NCI-H2196 treated with DMSO at 0.1 percent for 48 hours (cell line): Measurements from ENCODE around the gene NPIPB8.
"Not testable (repeated sequence)": the region's sequence is repeated elsewhere in the genome, so short reads cannot be mapped to it uniquely, and the experiment has no call there.

Source experiments
- DNase-seq: peaks from one replicate; lab custom pipeline; 2025; ENCODE audit not compliant: unreplicated experiment; lab: John Stamatoyannopoulos, UW

Gene NPIPB8

DNA sequence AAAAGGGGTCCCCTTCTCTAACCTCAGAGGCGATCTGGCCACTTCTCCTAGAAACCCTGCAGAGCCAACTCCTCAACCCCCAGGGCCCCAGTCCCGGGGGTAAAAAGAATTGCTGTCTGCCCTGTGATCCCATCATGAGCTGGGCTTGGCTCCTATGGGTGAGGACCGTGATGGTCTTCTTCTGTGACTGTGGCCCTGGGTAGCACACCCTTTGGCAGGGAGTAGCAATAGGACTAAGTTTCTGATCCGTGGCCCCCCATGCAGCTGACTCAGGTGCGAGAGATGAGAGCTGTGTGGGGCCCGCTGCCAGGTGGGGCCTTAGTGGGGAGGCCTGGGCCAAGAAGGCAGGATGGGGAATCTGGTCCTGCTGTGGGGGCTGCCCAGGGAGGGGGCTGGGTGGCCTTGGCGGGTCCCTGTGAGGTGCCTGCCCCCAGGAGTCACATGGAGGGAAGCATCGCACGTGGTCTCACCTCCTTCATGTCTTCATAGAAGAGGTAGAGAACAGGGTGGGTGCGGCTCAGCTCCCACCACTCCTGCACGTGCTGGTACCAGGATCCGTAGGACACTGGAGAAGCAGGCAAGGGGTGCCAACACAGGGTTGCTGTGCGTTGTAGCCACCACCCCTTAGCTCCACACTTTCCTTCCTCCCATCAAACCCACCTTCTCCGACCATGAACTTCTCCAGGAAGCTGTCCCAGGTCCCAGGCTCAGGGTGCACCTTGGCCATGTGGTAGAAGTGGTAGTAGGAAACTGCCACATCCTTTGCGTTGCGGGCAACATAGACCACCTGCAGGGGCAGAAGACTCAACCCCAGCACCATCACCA, 31.4 kb upstream of the NPIPB8 start:
- DNase-seq: no peak

DNA sequence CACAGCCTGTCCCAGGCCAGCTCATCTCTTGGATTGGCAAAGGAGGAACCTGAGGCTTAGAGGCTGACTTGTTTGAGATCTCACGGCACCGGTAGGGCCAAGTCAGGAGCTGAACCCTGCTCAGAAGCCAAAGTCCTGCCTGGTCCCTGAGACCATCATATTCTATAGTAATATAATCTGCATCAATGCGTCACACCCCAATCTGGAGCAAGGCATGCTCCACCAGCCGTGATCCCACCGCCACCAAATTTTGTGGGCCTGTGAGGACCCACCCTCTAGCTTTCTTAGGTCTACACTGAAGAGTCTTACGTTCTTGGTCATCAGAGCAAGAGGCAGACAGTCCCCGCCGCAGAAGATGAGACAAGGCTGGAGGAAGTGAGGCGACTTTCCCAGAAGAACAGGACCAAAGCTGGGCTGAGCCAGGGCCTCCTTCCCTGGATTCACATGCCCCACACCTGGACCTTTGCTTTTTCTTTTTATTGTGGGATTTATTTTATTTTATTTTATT, 30.7 kb upstream of the NPIPB8 start:
- no peak for DNase-seq

DNA sequence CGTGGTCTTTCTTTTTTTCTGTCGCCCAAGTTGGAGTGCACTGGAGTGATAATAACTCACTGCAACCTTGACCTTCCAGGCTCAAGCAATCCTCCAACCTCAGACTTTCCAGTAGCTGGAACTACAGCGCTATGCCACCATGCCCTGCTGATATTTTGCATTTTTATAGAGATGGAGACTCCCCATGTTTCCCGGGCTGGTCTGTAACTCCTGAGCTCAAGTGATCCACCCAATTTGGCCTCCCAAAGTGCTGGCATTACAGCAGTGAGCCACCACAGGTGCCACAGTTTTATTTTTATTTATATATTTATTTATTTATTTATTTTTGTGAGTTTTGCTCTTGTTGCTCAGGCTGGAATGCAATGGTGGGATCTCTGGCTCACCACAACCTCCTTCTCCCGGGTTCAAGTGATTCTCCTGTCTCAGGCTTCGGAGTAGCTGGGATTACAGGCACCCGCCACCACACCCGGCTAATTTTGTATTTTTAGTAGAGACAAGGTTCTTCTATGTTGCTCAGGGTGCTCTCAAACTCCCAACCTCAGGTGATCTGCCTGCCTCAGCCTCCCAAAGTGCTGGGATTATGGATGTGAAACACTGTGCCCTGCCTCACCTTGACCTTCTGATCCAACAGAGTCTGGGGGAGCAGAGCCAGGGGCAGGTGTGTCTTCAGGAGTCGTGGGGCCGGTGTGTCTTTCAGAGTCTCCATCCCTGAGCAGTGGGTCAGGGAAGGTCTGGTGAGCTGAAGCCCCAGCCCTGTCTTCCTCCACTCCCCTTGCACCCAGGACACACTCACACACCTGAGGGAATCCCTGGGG, 30.0 kb upstream of the NPIPB8 start:
- DNase-seq: not testable (repeated sequence)

DNA sequence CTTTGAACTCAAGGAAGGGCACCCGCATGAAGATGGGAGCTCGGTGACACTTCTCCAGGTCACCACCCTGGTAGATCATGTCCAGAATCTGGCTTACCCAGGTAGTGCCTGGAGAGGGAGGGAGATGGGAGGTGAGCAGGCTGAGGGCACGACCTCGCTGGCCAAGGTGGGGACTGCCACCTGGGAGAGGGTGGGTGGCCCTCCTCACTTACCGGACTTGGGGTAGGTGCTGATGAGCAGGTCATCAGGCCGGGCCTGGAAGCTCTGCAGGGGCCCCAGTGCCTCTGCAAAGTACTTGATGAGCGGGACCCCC, 29.4 kb upstream of the NPIPB8 start:
- not testable (repeated sequence) for DNase-seq

DNA sequence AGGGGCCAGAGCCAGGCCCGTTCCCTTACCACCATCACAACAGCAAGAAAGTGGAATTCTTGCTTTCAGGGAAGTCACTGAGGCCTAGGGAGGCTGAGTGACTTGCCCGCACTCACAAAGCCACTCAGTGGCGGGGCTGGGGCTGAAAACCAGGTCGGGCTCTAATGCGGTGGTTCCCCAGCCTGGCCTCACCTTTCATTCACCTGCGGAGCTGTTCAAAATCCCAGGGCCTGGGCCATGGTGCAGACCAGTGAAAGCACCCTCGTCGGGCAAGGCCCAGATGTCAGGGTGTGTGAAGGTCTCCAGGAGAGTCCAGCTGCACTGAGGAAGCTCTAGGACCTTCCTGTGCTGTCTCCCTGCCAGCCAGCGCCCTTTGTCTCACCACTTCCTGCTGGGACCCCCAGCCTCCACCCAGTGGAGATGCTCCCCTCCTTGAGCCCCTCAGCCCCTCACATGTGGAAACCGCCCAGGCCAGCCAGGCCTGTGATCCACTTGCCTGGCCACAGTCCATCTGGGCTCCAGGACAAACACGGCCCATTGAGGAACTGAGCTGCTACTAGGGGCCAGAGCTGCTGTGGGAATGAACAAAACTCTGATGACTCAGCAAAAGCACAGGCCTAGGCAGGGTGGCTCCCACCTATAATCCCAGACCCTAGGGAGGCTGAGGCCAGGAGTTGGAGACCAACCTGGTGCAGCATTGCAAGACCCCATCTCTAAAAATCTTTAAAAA, 28.8 kb upstream of the NPIPB8 start:
- not testable (repeated sequence) for DNase-seq

DNA sequence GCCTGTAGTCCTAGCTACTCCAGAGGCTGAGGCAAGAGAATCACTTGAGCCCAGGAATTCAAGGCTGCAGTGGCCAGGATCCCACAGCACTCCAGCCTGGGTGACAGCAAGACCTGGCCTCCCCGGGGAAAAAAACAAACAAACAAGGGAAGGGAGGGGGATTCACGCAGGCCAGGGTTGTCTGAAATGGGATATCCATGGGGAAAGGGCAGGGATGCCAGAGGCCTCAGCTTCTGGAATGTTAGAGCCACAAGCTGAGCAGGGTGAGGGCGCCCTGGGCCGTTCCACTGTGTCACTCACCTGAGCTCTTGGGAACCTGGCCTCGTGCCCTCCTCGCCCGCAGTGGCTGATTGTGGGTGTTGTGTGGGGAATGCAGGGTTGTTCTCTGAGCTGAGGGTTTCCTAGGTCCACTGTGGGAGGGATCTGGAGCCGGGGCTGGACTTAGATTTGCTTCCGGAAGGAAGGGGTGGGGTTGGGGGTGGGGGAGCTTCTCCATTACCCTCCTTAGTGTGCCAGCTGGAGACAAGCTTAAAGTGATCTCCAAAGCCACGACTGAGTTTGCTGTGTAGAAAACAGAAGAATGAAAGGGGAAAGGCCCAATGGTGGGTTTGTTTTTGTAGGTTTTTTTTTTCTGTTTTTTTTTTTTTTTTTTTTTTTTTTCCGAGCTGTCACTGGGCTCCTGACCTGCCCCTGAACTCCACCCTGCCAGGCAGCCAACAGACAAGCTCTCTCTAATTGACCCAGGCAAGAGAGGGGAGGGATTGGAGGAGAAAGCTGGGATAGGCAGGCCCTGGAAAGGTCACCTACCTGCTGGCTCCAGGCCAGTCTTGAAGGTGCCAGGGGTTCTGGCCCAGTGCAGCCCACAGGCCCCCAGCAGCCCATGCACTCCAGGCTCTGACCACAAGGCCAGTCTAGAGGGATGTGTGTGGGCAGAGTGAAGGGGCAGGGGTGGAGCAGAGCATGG, 28.0 kb upstream of the NPIPB8 start, which contains the start of gene SULT1A1:
SULT1A1 (minus strand) TSS at position 414 of the 964 bp plus-strand sequence. CDS start 1,189 bp downstream, outside the sequence.
- DNase-seq: no peak

DNA sequence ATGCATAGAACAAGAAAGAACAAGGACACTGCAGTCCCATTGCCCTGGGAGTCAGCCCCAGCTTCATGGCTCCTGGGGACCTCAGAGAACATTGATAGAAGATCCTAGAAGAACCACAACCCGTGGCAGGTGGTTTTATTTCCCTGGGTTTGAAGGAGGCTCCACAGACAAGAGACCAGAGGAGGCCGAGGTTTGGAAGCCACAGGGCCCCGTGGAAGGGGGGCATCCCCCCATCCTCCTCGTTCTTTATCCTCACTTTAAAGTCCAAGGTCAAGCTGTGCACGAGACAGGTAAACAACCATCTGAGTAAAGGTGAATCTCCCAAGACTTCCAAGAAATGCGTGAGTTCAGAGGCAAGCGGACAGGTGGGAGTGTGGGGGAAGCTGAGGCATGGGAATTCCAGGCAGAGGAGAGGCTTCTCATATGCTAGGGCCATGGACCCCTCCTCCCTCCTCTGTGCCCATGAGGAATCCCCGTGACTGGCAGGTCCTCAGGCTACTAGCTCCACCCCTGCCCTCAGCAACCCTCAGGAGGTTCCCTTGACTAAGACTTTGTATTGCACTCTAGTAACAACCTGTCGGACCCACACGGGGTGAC, 27.2 kb upstream of the NPIPB8 start:
- no peak for DNase-seq

DNA sequence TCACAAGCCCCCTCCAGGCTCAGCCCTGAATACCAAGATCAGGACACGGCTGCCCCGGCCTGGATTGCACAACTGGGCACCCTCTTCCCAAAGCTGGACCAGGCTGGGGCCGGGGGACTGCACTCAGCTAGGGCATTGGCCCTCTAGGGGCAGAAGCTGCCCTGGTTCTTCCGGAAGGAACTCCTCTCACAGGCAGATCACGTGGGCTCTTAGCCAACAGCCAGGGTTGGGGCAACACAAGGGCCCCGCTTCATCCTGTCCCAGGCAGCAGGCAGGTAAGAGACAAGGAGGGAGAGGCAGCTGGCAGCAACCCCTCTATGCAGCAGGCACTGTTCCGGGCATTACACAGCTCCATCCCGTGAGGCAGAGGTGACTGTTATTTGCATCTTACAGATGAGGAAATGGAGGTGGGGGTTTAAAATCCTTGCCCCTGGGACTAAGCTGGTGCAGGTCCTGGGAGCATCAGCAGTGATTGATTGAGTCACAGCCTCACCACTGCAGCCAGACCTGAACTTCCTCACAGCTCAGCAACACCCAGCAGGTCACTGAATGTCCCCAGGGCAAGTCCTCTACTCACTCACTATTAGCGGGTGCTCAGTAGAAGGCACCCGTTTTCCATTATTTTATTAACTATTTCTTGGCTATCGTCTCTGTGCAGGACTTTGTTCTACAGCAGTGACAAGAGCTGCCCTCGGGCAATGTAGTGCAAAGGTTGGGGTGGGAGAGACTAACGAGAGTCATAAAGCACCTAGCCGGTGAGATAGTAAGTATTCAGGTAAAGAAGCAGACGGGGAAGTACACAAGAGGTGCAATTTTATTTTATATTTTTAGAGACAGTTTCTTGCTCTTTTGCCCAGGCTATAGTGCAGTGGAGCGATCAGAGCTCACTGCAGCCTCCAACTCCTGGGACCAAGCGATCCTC, 25.2 kb upstream of the NPIPB8 start:
- DNase-seq: not testable (repeated sequence)

DNA sequence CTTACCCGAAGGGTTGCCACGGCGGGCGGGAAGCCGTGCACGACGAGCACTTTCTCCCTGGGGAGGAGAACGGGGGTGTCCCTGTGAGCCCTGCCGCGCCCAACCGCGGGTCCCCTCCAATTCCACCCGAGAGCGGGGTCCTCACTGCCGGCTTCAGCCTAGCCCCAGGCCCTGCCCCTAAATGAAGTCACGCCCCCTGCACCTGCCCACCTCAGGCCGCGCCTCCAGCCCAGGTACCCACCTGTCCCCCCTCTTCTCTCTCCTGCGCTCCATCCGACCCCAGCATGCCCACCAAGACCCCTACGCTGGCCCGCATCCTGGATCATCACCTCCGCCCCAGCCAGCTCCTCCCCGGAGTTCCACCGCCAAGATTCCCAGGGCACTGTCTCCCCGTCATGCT, 24.0 kb upstream of the NPIPB8 start:
- not testable (repeated sequence) for DNase-seq

DNA sequence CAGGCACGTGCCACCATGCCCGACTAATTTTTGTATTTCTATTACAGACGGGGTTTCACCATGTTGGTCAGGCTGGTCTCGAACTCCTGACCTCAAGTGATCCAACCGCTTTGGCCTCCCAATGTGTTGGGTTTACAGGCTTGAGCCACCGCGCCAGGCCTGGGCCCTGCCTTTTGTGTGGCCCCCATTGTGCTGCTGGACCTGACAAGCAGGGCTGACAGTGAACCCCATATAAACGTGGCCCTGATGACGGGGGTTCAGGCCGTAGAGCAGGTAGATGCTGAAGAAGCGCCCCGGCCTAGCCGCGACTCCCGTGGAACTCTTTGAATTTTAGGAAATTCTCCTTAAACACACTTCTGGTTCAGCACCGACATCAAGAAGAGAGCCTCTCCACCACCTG, 23.3 kb upstream of the NPIPB8 start:
- DNase-seq: not testable (repeated sequence)

DNA sequence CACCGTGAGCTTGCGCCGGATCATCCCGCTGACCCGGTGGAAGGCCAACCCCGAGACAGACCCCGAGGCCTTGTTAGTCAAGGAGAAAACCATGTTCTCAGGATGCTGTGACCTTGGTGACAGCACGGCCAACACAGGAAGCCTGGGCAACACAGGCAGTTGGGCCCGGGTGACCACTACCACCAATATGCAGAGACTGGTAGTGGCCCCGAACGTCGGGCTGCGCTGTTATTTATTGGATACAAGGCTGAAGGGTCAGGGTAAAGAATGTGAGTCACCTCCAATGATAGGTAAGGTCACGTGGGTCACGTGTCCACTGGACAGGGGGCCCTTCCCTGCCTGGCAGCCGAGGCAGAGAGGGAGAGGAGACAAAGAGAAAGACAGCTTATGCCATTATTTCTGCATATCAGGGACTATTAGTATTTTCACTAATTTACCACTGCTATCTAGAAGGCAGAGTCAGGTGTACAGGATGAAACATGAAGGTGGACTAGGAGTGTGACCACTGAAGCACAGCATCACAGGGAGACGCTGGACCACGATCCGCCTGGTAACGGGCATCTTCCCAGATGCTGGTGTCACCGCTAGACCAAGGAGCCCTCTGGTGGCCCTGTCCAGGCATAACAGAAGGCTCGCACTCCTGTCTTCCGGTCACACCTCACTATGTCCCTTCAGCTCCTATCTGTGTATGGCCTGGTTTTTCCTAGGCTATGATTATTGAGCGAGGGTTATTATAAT, 22.2 kb upstream of the NPIPB8 start:
- peak; percentile 3 for DNase-seq

DNA sequence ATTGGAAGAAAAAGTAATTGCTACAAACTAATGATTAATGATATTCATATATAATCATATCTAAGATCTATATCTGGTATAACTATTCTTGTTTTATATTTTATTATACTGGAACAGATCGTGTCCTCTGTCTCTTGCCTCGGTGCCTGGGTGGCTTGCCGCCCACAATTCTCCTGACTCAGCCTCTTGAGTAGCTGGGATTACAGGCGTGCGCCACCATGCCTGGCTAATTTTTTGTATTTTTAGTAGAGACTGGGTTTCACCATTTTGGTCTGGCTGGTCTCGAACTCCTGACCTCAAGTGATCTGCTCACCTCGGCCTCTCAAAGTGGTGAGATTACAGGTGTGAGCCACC, 21.7 kb upstream of the NPIPB8 start:
- DNase-seq: not testable (repeated sequence)

DNA sequence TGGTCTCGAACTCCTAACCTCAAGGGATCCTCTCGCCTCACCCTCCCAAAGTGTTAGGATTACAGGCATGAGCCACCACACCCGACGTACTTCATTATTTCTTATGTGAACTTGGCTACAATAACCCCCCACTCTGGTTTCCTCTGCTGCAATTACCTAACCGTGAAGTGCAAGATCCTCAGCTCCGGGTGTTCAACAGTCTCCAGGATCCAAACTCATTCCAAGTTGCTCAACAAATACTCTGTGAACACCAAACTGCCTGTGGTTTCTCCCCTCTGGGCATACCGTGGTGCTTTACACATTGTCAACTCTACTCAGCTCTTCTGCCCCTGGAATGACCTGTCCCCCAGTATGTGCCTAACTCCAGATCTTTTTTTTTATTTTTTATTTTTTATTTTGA, 21.2 kb upstream of the NPIPB8 start:
- DNase-seq: no peak

DNA sequence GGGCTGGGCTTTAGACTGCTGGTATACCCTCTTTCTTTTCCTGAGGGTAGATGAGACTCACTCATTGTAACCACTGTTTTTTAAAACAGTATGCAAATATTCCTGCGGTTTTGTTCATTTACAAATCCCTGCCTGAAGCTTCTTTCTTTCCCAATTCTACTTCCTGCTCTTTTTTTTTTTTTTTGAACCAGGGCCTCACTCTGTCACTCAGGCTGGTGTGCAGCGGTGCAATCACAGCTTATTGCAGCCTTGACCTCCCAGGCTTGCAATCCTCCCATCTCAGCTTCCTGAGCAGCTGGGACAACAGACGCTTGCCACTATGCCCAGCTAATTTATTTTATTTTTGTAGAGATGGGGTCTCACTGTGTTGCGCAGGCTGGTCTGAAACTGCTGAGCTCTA, 20.0 kb upstream of the NPIPB8 start:
- no peak for DNase-seq

DNA sequence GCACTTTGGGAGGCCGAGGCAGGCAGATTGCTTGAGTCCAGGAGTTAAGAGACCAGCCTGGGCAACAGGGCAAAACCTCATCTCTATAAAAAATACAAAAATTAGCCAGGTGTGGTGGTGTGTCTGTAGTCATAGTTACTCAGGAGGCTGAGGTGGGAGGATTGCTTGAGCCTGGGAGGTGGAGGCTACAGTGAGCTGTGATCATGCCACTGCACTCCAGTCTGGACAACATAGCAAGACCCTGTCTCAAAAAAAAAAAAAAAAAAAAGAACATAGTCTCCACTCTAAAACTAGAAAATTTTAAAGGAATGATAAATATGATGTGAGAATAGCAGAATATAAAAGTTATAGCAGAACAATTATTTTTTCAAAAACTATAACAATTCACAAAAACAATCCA, 17.5 kb upstream of the NPIPB8 start:
- not testable (repeated sequence) for DNase-seq

DNA sequence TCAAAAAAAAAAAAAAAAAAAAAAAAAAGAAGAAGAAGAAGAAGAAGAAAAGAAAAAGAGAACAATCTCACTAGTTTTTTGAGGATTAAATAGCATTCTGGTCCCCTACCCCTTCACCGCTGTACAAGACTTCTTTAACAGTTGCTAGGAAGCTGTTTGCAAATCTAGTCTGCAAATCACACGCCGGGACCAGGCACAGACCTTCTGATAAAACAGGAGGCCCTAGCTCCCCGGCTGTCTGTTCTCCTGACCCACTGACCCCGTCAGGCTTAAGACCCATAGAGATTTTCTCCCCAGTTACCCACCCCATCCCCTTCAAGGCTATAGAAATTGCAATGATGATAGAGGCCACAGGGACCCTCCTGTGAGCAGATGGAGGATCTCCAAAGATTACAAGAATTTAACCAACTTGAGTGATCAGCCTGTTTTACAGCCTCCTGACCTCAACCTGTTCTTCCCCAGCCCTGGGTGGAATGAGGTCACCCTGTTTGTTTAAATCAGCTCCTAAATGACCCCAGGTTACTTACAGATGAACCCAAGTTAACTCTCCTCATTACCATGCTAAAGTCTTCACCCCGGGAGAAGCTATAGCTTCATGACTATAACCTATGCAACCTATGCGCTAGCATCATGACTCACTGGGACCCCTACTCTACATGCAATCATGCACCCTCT, 16.2 kb upstream of the NPIPB8 start:
- DNase-seq: no peak

DNA sequence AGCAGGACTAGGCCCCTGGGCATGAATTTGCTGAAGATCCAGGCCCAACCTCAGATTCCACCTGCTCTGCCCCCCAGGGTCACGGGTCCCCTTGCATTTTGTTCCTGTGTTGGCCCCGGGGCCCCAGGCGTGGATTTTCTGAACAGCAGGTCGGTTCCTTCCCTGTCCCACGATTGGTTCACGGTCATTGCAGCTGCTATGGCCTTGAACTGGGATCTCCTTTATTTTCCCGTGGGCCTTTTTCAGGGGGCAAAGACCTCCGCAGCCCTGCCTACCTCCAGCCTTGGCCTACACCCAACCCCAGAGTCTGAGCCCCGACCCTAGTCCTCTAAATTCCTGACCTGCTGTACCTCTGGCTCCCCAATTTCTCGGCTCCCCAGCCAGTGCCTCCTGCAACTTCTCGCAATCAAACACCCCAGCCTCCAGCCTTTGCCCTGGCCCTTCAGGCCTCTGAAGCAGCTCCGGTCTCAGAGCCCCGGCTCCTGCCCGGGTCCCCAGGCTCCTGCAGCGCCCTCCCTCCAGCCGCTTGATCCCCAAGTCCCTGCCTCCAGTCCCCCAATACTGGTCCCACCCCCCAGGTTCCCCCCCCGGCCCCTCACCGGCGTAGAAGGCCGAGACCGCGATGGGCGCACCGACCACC, 15.2 kb upstream of the NPIPB8 start:
- DNase-seq: not testable (repeated sequence)
